ENCODE data around the gene PGGHG. TPM values are rescaled to one million over a fixed set of nuclear protein-coding genes. Genes with fewer than 3 reads are reported as not detected.

Gene PGGHG
- polyA plus RNA-seq, 1 donor from 2014 or later: 2.1 TPM

GRCh38 chr11:299951-300735, 11.2 kb downstream of the PGGHG start:
- H2AFZ ChIP-seq (ENCODE audit: low read depth, low read length): no peak overlapping the region
- no peak overlapping the region for H3K9ac ChIP-seq (ENCODE audit: low read length)
- H3K4me3 ChIP-seq (ENCODE audit: low read length): no peak overlapping the region
- TF ChIP-seq EP300 (conservative IDR thresholded peaks at IDR 0.05; ENCODE audit: poor library complexity, severe bottlenecking) (no peak), POLR2AphosphoS5 (IDR thresholded peaks at IDR 0.05) (no peak), MXI1 (conservative IDR thresholded peaks at IDR 0.05; ENCODE audit: poor library complexity, severe bottlenecking) (no peak), EZH2 (IDR thresholded peaks at IDR 0.05; ENCODE audit: borderline replicate concordance, insufficient read depth, low read length, poor library complexity, severe bottlenecking) (no peak), SMC3 (conservative IDR thresholded peaks at IDR 0.05; ENCODE audit: poor library complexity) (no peak), REST (IDR thresholded peaks at IDR 0.05; ENCODE audit: borderline replicate concordance) (no peak), TAF1 (IDR thresholded peaks at IDR 0.05; ENCODE audit: low read depth) (no peak), RAD21 (conservative IDR thresholded peaks at IDR 0.05) (no peak), CTCF (IDR thresholded peaks at IDR 0.05; ENCODE audit: poor library complexity, severe bottlenecking) (no peak)
- H3K79me2 ChIP-seq (replicated peaks; ENCODE audit: insufficient read depth, low read length): no peaks in the 10 kb centered on the region
- no peak overlapping the region for H3K27ac ChIP-seq (ENCODE audit: low read length)
- no peaks in the 10 kb centered on the region for H3K9me2 ChIP-seq (ENCODE audit: insufficient read depth, low read length)
- H3F3A ChIP-seq (ENCODE audit: insufficient read depth, low read length, poor library complexity, severe bottlenecking): no peaks in the 10 kb centered on the region
- no peaks in the 10 kb centered on the region for H4K20me1 ChIP-seq (ENCODE audit: insufficient read depth)
- no peaks in the 10 kb centered on the region for H3K36me3 ChIP-seq (ENCODE audit: insufficient read depth, low read length)
- no peak overlapping the region for H3K4me2 ChIP-seq (ENCODE audit: low read length)
- H3K27me3 ChIP-seq (ENCODE audit: insufficient read depth, low read depth, low read length): no peaks in the 10 kb centered on the region
- H3K9me3 ChIP-seq (ENCODE audit: low read length): no peaks in the 10 kb centered on the region

GRCh38 chr11:303363-303762, 14.4 kb downstream of the PGGHG start:
- Histone ChIP-seq H3K36me3 (ENCODE audit: insufficient read depth, low read length) (no peaks in the 10 kb centered on the region), H2AFZ (ENCODE audit: low read depth, low read length) (no peak overlapping the region), H3K4me2 (ENCODE audit: low read length) (no peak overlapping the region), H4K20me1 (ENCODE audit: insufficient read depth) (no peaks in the 10 kb centered on the region), H3K27ac (ENCODE audit: low read length) (no peak overlapping the region), H3K9me3 (ENCODE audit: low read length) (no peaks in the 10 kb centered on the region), H3F3A (ENCODE audit: insufficient read depth, low read length, poor library complexity, severe bottlenecking) (no peaks in the 10 kb centered on the region), H3K9ac (ENCODE audit: low read length) (no peak overlapping the region), H3K4me3 (ENCODE audit: low read length) (no peak overlapping the region), H3K9me2 (ENCODE audit: insufficient read depth, low read length) (no peaks in the 10 kb centered on the region), H3K27me3 (ENCODE audit: insufficient read depth, low read depth, low read length) (no peaks in the 10 kb centered on the region), H3K79me2 (replicated peaks; ENCODE audit: insufficient read depth, low read length) (no peaks in the 10 kb centered on the region)
- TF ChIP-seq SMC3 (conservative IDR thresholded peaks at IDR 0.05; ENCODE audit: poor library complexity): no peak
- TF ChIP-seq TAF1 (IDR thresholded peaks at IDR 0.05; ENCODE audit: low read depth): no peak

Data from neural cell (in vitro differentiated cells).